GM15510 (cell line): ENCODE data around the gene TACO1.

ENCODE experiments used
- POLR2A ChIP-seq: IDR thresholded peaks from 3 replicates; pipeline ENCODE4 v1.6.1; 2011; ENCODE audit warnings: borderline replicate concordance; ENCODE audit not compliant: insufficient read length; ENCODE audit errors: extremely low read depth

Gene TACO1

GRCh38 chr17:63600569-63601438 lies at the start of gene TACO1:
Gene TACO1 (plus strand): TSS chr17:63600895. CDS start chr17:63601084, 189 bp downstream.
- TF ChIP-seq POLR2A: peak; percentile 80

GRCh38 chr17:63552211-63552610 lies 48.5 kb upstream of the TACO1 start:
- no peak for TF ChIP-seq POLR2A

- TF ChIP-seq POLR2A: no peak
Measured at GRCh38 chr17:63555500-63556156, 45.1 kb upstream of the TACO1 start.

DNA sequence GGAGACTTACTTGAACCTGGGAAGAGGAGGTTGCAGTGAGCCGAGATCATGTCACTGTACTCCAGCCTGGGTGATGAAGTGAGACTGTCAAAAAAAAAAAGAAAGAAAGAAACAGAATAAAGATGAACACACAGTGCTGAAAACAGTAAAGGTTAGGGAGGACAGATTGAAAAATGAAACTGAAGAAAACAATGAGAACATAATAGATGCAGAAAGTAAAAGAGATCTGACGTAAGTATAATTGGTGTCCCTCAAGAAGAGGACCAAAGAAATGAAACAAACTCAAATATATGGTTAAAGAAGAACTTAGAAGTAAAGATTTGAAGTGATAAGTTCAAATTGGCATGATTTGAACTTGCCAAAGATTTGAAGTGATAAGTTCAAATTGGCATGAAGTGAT lies 43.3 kb upstream of the TACO1 start:
- TF ChIP-seq POLR2A: no peak

DNA sequence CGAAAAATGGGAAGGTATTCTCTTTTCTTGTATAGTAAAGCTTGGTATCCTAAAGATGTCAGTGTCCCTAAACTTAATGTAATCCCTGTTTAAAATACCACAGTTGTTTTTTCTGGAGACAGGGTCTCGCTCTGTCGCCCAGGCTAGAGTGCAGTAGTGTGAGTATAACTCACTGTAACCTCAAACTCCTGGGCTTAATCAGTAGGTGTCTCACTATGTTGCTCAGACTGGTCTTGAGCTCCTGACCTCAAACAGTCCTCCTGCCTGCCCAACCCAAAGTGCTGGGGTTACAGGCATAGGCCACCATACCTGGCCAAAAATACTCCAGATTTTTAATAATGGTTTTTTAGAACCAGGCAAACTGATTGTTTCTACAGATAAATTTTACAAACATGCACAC lies 42.3 kb upstream of the TACO1 start:
- no peak for TF ChIP-seq POLR2A

- no peak for TF ChIP-seq POLR2A
Measured at GRCh38 chr17:63561819-63562218, 38.9 kb upstream of the TACO1 start.

GRCh38 chr17:63563339-63563738 lies 37.4 kb upstream of the TACO1 start:
- TF ChIP-seq POLR2A: no peak

DNA sequence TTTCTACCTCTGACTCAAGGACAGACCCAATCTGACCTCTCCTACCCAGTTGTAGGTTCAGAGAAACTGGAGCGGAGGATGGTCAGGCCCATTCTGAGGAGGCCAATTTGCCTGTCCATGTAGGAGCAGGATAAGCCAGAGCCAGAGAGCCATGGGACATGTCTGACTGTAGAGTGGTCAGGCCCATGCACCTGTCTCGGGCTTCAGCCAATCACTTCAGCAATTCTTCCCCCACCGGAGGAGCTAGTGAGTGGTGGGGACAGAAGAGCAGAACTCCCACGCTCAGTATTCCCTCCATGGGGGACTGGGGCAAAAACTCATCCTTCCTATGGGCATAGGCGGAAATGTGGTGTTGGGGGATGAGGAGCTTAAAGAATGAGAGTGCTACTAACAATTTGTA lies 36.1 kb upstream of the TACO1 start:
- TF ChIP-seq POLR2A: no peak

DNA sequence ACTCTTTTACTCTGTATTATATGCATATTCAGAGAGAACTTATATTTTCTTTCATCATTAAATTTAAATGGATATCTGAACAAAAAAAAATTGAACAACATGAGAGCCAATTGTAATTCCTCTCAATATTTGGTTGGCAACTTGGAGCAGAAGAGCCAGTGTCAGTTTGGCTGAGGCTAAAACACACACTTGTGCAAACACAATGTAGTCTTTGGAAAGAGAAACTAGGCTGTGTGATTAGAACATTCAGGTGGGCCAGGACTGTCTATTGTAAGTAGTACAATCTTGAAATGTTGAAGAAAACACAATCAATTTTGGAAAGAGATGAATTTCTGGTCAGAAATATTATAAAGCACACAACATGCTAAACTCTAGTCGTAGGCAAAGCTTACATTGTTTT lies 33.5 kb upstream of the TACO1 start:
- TF ChIP-seq POLR2A: no peak

DNA sequence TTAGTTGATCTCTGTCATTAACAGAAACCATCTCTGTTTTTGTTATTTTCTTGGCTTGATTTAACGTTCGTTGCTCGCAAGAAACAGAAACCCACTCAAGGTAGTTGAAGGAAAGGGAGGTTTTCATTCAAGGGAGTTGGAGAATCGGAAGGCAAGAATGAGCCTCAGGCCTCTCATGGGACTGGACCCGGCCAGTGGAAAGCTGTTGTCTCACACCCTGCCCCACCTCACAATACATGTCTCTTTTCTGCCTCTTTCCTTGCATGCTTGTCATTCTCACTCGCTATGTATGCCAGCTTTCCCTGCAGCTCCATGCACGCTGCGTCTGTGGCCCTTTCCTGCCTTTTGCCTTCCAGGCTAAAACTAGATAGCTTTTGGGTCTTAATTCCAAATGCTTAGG lies 32.1 kb upstream of the TACO1 start:
- no peak for TF ChIP-seq POLR2A

DNA sequence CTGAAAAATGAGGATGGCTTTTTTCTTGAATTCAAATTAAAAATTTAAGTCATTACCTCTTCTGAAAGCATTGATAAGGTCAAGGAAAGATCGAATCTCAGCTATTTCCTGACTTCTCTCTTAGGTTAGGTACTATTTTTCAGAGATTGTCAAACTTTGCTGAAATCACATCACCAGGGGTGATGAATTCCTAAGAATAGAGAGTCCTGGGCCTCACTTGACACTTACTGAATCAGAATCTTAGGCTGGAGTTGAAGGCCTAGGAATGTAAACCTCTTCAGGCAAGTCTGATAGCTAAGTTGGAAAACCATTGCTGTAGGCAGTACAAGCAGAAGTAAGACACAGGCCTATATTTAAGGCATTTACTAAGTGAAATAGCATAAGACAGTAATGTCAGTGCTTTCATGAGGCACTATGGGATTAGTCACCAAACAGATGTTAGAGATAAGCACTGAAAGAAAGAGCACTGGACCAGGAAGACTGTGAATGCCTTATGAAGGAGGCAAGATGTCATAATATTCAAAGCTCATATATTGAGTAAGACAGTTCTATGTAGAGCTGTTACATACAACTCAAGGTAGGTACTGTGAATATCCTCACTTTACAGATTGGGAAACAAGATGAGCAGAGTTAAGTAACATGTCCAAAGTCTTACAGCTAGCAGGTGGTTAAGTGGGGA lies 28.9 kb upstream of the TACO1 start:
- TF ChIP-seq POLR2A: no peak

GRCh38 chr17:63573634-63574033 lies 27.1 kb upstream of the TACO1 start:
- no peak for TF ChIP-seq POLR2A

DNA sequence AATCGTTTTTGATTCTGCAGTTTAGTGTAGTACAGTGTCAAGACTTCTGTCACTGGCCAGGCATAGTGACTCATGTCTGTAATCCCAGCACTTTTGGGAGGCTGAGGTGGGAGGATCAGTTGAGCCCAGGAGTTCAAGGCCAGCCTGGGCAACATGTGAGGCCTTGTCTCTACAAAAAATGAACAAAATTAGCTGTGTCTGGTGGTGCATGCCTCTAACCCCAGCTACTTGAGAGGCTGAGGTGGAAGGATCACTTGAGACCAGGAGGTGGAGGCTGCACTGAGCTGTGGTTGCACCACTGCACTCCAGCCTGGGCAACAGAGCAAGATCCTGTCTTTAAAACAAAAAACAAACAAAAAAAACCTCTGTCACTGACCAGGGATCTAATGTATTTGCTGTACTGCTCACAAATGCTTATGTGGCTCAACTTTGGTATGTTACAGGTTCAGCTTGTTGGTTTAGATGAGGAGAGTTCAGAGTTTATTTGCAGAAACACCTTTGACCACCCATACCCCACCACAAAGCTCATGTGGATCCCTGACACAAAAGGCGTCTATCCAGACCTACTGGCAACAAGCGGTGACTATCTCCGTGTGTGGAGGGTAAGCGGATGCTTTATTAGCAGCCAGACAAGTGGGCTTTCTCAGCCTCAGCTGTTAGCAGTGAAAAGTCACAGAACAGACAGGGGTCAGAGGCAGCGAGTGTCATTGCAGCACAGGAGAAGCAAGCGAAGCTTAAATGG lies 22.5 kb upstream of the TACO1 start:
- TF ChIP-seq POLR2A: no peak

GRCh38 chr17:63578769-63579111 lies 22.0 kb upstream of the TACO1 start:
- no peak for TF ChIP-seq POLR2A

- no peak for TF ChIP-seq POLR2A
Measured at GRCh38 chr17:63579633-63580032, 21.1 kb upstream of the TACO1 start.
